ENCODE measurements around the gene TRIP12. TPM values are rescaled to one million over a fixed set of nuclear protein-coding genes. Genes with fewer than 3 reads are reported as not detected.

Gene TRIP12
- total and polyA plus RNA-seq, 2 of the 13 experiments (the other 11 are each of a cell fraction or from before 2014, with no cell fraction given): 72.1 to 153 TPM

DNA sequence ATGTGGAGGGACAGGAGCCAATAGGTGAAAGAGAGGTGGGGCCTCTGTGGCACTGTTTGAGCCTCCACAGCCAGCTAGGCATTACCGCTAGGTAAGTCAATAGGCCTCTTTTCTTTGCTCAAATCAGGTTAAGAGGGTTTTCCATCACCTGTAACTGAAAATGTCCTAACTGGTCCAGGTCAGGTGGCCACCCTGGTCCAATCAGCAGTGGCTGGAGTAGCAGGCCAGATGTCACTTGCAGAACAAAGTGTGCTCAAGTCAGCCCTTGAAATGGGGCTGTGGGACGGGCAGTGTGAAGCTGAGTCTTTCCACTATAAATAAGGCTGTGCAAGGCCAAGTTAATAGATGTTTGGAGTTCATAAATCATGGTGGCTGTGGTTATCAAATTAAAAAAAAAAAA, 21.4 kb upstream of the TRIP12 start:
- no peaks in the 10 kb centered on the region for H3K27me3 ChIP-seq (ENCODE audit: control insufficient read depth in 1 of 2, insufficient read depth in 2 of 2, low read length in 2 of 2)
- H4K20me1 ChIP-seq (ENCODE audit: insufficient read depth, low read length): no peaks in the 10 kb centered on the region
- in situ Hi-C loops (cut with HindIII; ENCODE audit: extremely low pct_ligation_motif_present, low pct_unique_long_range_greater_than_20kb) (no loop called here), intact Hi-C loops (cut with micrococcal nuclease; ENCODE audit: unreplicated experiment) (no loop called here)
- H3K9ac ChIP-seq (ENCODE audit: insufficient read depth, low read depth, low read length): no peak overlapping the region
- TF ChIP-seq ARID2 (CRISPR knock-in tag; IDR thresholded peaks at IDR 0.05; ENCODE audit: borderline replicate concordance) (no peak), EP300 (IDR thresholded peaks at IDR 0.05; ENCODE audit: low read depth in 2 of 2, low read length in 2 of 2) (no peak), EP300 (CRISPR knock-in tag; IDR thresholded peaks at IDR 0.05; ENCODE audit: borderline replicate concordance) (no peak), NFYB (CRISPR knock-in tag; IDR thresholded peaks at IDR 0.05) (0 out of 2 replicates have a peak, but pooled peaks have one; percentile 46)
- no peak for FAIRE-seq
- ChIA-PET POLR2A (no interaction called here), CTCF (ENCODE audit: low intra/inter-chr PET ratio, low total read pairs) (no interaction called here)
- no peaks in the 10 kb centered on the region for H3K4me1 ChIP-seq (ENCODE audit: insufficient read depth, low read length)
- H3K4me3 ChIP-seq (replicated peaks in 1 of 3; ENCODE audit: insufficient read depth in 1 of 3, low read depth in 2 of 3, low read length in 3 of 3): no peak overlapping the region
- H3K4me2 ChIP-seq (ENCODE audit: low read depth, low read length): no peak overlapping the region
- no peaks in the 10 kb centered on the region; a peak in 1 of 5 replicates for H3K36me3 ChIP-seq (replicated peaks in 1 of 2; ENCODE audit: control insufficient read depth in 1 of 2, insufficient read depth in 2 of 2, low read length in 2 of 2)
- no peak overlapping the region for H2AFZ ChIP-seq (ENCODE audit: low read length)
- DNase-seq (ENCODE audit: low spot score): no peak
- no TSS peak for BruUV-seq (replicated peaks)
- peak; percentile 35; the same call in 2 of the 3 replicates for ATAC-seq
- no peaks in the 10 kb centered on the region for H3K79me2 ChIP-seq (ENCODE audit: insufficient read depth, low read length)
- no peaks in the 10 kb centered on the region for H3K9me3 ChIP-seq (ENCODE audit: low read length)
- H3K27ac ChIP-seq (ENCODE audit: extremely low read length, insufficient read depth, low read length): no peak overlapping the region
- 95% methylated on average over 2 of the region's 2 CpGs for WGBS (ENCODE audit: low lambda C conversion rate)

GRCh38 chr2:229942671-229943070, 20.9 kb upstream of the TRIP12 start:
- intact Hi-C loops (cut with micrococcal nuclease; ENCODE audit: unreplicated experiment): no loop called here
- Histone ChIP-seq H3K4me2 (ENCODE audit: low read depth, low read length) (no peak overlapping the region), H3K9ac (ENCODE audit: insufficient read depth, low read depth, low read length) (no peak overlapping the region), H3K9me3 (ENCODE audit: low read length) (no peaks in the 10 kb centered on the region), H3K27me3 (ENCODE audit: control insufficient read depth in 1 of 2, insufficient read depth in 2 of 2, low read length in 2 of 2) (no peaks in the 10 kb centered on the region), H3K79me2 (ENCODE audit: insufficient read depth, low read length) (no peaks in the 10 kb centered on the region), H3K4me1 (ENCODE audit: insufficient read depth, low read length) (no peaks in the 10 kb centered on the region), H4K20me1 (ENCODE audit: insufficient read depth, low read length) (no peaks in the 10 kb centered on the region), H3K4me3 (replicated peaks in 1 of 3; ENCODE audit: insufficient read depth in 1 of 3, low read depth in 2 of 3, low read length in 3 of 3) (no peak overlapping the region), H3K36me3 (replicated peaks in 1 of 2; ENCODE audit: control insufficient read depth in 1 of 2, insufficient read depth in 2 of 2, low read length in 2 of 2) (no peaks in the 10 kb centered on the region; a peak in 1 of 5 replicates), H3K27ac (ENCODE audit: extremely low read length, insufficient read depth, low read length) (no peak overlapping the region), H2AFZ (ENCODE audit: low read length) (no peak overlapping the region)
- ATAC-seq (no peak), FAIRE-seq (no peak), DNase-seq (ENCODE audit: low spot score) (no peak)
- in situ Hi-C loops (cut with HindIII; ENCODE audit: extremely low pct_ligation_motif_present, low pct_unique_long_range_greater_than_20kb): no loop called here
- no TSS peak for BruUV-seq (replicated peaks)
- TF ChIP-seq NFKB2 (CRISPR knock-in tag; IDR thresholded peaks at IDR 0.05; ENCODE audit: borderline replicate concordance) (no peak), HHEX (CRISPR knock-in tag; IDR thresholded peaks at IDR 0.05) (no peak), STAT5B (CRISPR knock-in tag; IDR thresholded peaks at IDR 0.05) (no peak)
- TF ChIP-seq, protein P1, sequence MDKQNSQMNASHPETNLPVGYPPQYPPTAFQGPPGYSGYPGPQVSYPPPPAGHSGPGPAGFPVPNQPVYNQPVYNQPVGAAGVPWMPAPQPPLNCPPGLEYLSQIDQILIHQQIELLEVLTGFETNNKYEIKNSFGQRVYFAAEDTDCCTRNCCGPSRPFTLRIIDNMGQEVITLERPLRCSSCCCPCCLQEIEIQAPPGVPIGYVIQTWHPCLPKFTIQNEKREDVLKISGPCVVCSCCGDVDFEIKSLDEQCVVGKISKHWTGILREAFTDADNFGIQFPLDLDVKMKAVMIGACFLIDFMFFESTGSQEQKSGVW (CRISPR knock-in tag; IDR thresholded peaks at IDR 0.05; ENCODE audit: borderline replicate concordance): no peak
- ChIA-PET CTCF (ENCODE audit: low intra/inter-chr PET ratio, low total read pairs) (no interaction called here), POLR2A (no interaction called here)
- WGBS (ENCODE audit: low lambda C conversion rate): 91% methylated on average over 8 of the region's 8 CpGs
